HEK293 (cell line): ENCODE data around the gene TP73.
A peak's percentile ranks its signal among the peaks of the same experiment; 100 is the strongest.

Experiments used
- CTCF ChIA-PET: fragments of 350-600 bp; formaldehyde crosslinking; extraction: SDS; loops from one replicate; lab custom pipeline; 2021; ENCODE audit warnings: antibody characterized with exemption; lab: Yijun Ruan, JAX
- POLR2A ChIA-PET: fragments of 300-600 bp; formaldehyde crosslinking; extraction: SDS; loops from one replicate; lab custom pipeline; 2020; ENCODE audit warnings: antibody characterized with exemption, inconsistent platforms; lab: Yijun Ruan, JAX
- H3K27ac ChIP-seq: fragments of 200-500 bp; sonication (Bioruptor generic); 2 replicates; pipeline ENCODE4 v1.5.1; 2014; ENCODE audit warnings: low read depth, low read length, control low read depth, inconsistent platforms; ENCODE audit errors: extremely low read depth
- H3K36me3 ChIP-seq, 2 experiments: fragments of 200-500 bp in 1 of 2; sonication (Bioruptor generic) in 1 of 2; 1 replicate in 1 of 2; 2 replicates in 1 of 2; pipeline ENCODE4 v1.5.1; 2014 to 2017; ENCODE audit warnings: inconsistent platforms in 2 of 2, low read length in 2 of 2; ENCODE audit not compliant: control insufficient read depth in 2 of 2, insufficient read depth in 1 of 2
- H3K4me1 ChIP-seq: fragments of 200-500 bp; sonication (Bioruptor generic); 2 replicates; pipeline ENCODE4 v1.5.1; 2014; ENCODE audit warnings: mild to moderate bottlenecking, low read length, inconsistent platforms; ENCODE audit not compliant: control insufficient read depth, insufficient read depth
- H3K4me3 ChIP-seq: 2 replicates; pipeline ENCODE4 v1.5.1; 2011; ENCODE audit warnings: low read depth, mild to moderate bottlenecking, control low read depth, low read length, moderate library complexity
- H3K9me3 ChIP-seq: fragments of 200-500 bp; sonication (Bioruptor generic); 2 replicates; pipeline ENCODE4 v1.5.1; 2014; ENCODE audit warnings: low read depth, low read length, inconsistent platforms; ENCODE audit not compliant: control insufficient read depth, insufficient read depth
- GLI4 ChIP-seq: fragments of 450-650 bp; formaldehyde crosslinking; IDR thresholded peaks from 2 replicates; pipeline ENCODE4 v1.5.1; 2016; ENCODE audit warnings: missing biosample characterization, missing genetic modification characterization
- GLIS1 ChIP-seq: fragments of 450-650 bp; formaldehyde crosslinking; IDR thresholded peaks from 2 replicates; pipeline ENCODE4 v1.5.1; 2016; ENCODE audit warnings: missing biosample characterization, missing genetic modification characterization
- GLIS2 ChIP-seq: fragments of 450-650 bp; formaldehyde crosslinking; IDR thresholded peaks from 2 replicates; pipeline ENCODE4 v1.5.1; 2016; ENCODE audit warnings: missing biosample characterization, missing genetic modification characterization
- HIC1 ChIP-seq: fragments of 450-650 bp; formaldehyde crosslinking; IDR thresholded peaks from 2 replicates; pipeline ENCODE4 v1.5.1; 2016; ENCODE audit warnings: missing biosample characterization, missing genetic modification characterization
- KLF1 ChIP-seq: fragments of 450-650 bp; formaldehyde crosslinking; IDR thresholded peaks from 2 replicates; pipeline ENCODE4 v1.5.1; 2016; ENCODE audit warnings: missing biosample characterization, missing genetic modification characterization
- MEIS1 ChIP-seq: sonication (generic); formaldehyde crosslinking; IDR thresholded peaks from 2 replicates; pipeline ENCODE4 v1.8.1; 2022; ENCODE audit warnings: missing genetic modification reagents, mild to moderate bottlenecking, borderline replicate concordance
- MYNN ChIP-seq: fragments of 450-650 bp; formaldehyde crosslinking; IDR thresholded peaks from 2 replicates; pipeline ENCODE4 v1.5.1; 2016; ENCODE audit warnings: missing biosample characterization, missing genetic modification characterization, borderline replicate concordance
- SCRT2 ChIP-seq: fragments of 450-650 bp; formaldehyde crosslinking; IDR thresholded peaks from 2 replicates; pipeline ENCODE4 v1.5.1; 2016; ENCODE audit warnings: missing biosample characterization, missing genetic modification characterization
- SP3 ChIP-seq: fragments of 450-650 bp; formaldehyde crosslinking; IDR thresholded peaks from 2 replicates; pipeline ENCODE4 v1.5.1; 2016; ENCODE audit warnings: missing biosample characterization, missing genetic modification characterization
- ZBTB20 ChIP-seq: fragments of 450-650 bp; formaldehyde crosslinking; IDR thresholded peaks from 2 replicates; pipeline ENCODE4 v1.5.1; 2016; ENCODE audit warnings: missing biosample characterization, missing genetic modification characterization
- ZIC2 ChIP-seq: fragments of 450-650 bp; formaldehyde crosslinking; IDR thresholded peaks from 2 replicates; pipeline ENCODE4 v1.5.1; 2016; ENCODE audit warnings: missing biosample characterization, missing genetic modification characterization
- ZNF10 ChIP-seq: fragments of 450-650 bp; formaldehyde crosslinking; IDR thresholded peaks from 2 replicates; pipeline ENCODE4 v1.5.1; 2017; ENCODE audit warnings: missing biosample characterization, missing genetic modification characterization
- ZNF148 ChIP-seq: fragments of 450-650 bp; formaldehyde crosslinking; IDR thresholded peaks from 2 replicates; pipeline ENCODE4 v1.5.0; 2017; ENCODE audit warnings: missing biosample characterization, missing genetic modification characterization, borderline replicate concordance
- ZNF16 ChIP-seq: fragments of 450-650 bp; formaldehyde crosslinking; IDR thresholded peaks from 2 replicates; pipeline ENCODE4 v1.5.1; 2016; ENCODE audit warnings: low read depth, missing biosample characterization, missing genetic modification characterization
- ZNF221 ChIP-seq: fragments of 450-650 bp; formaldehyde crosslinking; IDR thresholded peaks from 2 replicates; pipeline ENCODE4 v1.5.1; 2017; ENCODE audit warnings: missing biosample characterization, missing genetic modification characterization, borderline replicate concordance
- ZNF223 ChIP-seq: fragments of 450-650 bp; formaldehyde crosslinking; IDR thresholded peaks from 2 replicates; pipeline ENCODE4 v1.5.1; 2016; ENCODE audit warnings: missing biosample characterization, missing genetic modification characterization
- ZNF280C ChIP-seq: fragments of 450-650 bp; formaldehyde crosslinking; IDR thresholded peaks from 2 replicates; pipeline ENCODE4 v1.5.1; 2016; ENCODE audit warnings: missing biosample characterization, missing genetic modification characterization
- ZNF510 ChIP-seq: fragments of 450-650 bp; formaldehyde crosslinking; IDR thresholded peaks from 2 replicates; pipeline ENCODE4 v1.5.1; 2018; ENCODE audit warnings: mild to moderate bottlenecking, missing genetic modification characterization, missing biosample characterization; ENCODE audit not compliant: insufficient replicate concordance
- ZNF580 ChIP-seq: fragments of 450-650 bp; formaldehyde crosslinking; IDR thresholded peaks from 2 replicates; pipeline ENCODE4 v1.5.1; 2016; ENCODE audit warnings: missing biosample characterization, missing genetic modification characterization
- ZNF677 ChIP-seq: fragments of 450-650 bp; IDR thresholded peaks from 2 replicates; pipeline ENCODE4 v1.5.0; 2018; ENCODE audit warnings: missing biosample characterization, mild to moderate bottlenecking, missing genetic modification characterization, moderate library complexity
- ZNF777 ChIP-seq: fragments of 450-650 bp; formaldehyde crosslinking; IDR thresholded peaks from 2 replicates; pipeline ENCODE4 v1.5.1; 2017; ENCODE audit warnings: missing biosample characterization, missing genetic modification characterization, borderline replicate concordance

Gene TP73

GRCh38 chr1:3662080-3662671, 9.9 kb downstream of the TP73 start:
- CTCF ChIA-PET, result no interaction called here
- no peaks in the 10 kb centered on the region for H3K9me3 ChIP-seq
- H3K36me3 ChIP-seq, result no peaks in the 10 kb centered on the region
- no peak overlapping the region for H3K27ac ChIP-seq
- no peak overlapping the region for H3K4me3 ChIP-seq
- TF ChIP-seq ZNF677, result no peak
- TF ChIP-seq GLI4, result no peak
- 0 out of 2 replicates have a peak, but pooled peaks have one; percentile 9 for TF ChIP-seq GLIS1 (tag by site-specific recombination)
- TF ChIP-seq ZIC2 (tag by site-specific recombination), result peak; percentile 83
- no peak for TF ChIP-seq ZBTB20 (tag by site-specific recombination)
- peaks cover 5% of the 10 kb centered on the region; the same call in 1 of the 2 replicates for H3K4me1 ChIP-seq
- POLR2A ChIA-PET, result interaction anchor here (0.6 kb wide), 1 partner anchor 193 kb away, joined by 3 read pairs; no protein-coding TSS in a partner anchor

- Histone ChIP-seq H3K27ac (no peak overlapping the region), H3K4me1 (peaks cover 7% of the 10 kb centered on the region), H3K9me3 (no peaks in the 10 kb centered on the region), H3K36me3 (no peaks in the 10 kb centered on the region), H3K4me3 (no peak overlapping the region)
- ChIA-PET CTCF (interaction anchor here (0.7 kb wide), 2 partner anchors 183 to 242 kb away, joined by 3 to 4 read pairs; no protein-coding TSS in a partner anchor), POLR2A (no interaction called here)
- TF ChIP-seq GLIS1 (tag by site-specific recombination), result 0 out of 2 replicates have a peak, but pooled peaks have one; percentile 20
- TF ChIP-seq ZIC2 (tag by site-specific recombination), result peak; percentile 35; the same call in 1 of the 2 replicates
- TF ChIP-seq ZNF280C (tag by site-specific recombination), result no peak
- no peak for TF ChIP-seq ZNF16
- no peak for TF ChIP-seq MEIS1 (CRISPR knock-in tag)
- peak; percentile 71 for TF ChIP-seq HIC1 (tag by site-specific recombination)
- TF ChIP-seq SP3 (tag by site-specific recombination), result no peak
- TF ChIP-seq ZNF148 (tag by site-specific recombination), result no peak
- TF ChIP-seq ZNF221 (tag by site-specific recombination), result no peak
- TF ChIP-seq GLIS2 (tag by site-specific recombination), result 0 out of 2 replicates have a peak, but pooled peaks have one; percentile 22
- no peak for TF ChIP-seq ZNF223 (tag by site-specific recombination)
- TF ChIP-seq ZNF777, result no peak
- peak; percentile 39; the same call in 1 of the 2 replicates for TF ChIP-seq SCRT2 (tag by site-specific recombination)
- TF ChIP-seq ZNF677, result no peak
- TF ChIP-seq KLF1 (tag by site-specific recombination), result peak; percentile 56
- no peak for TF ChIP-seq MYNN
- TF ChIP-seq ZNF580, result no peak
- TF ChIP-seq ZNF10 (tag by site-specific recombination), result no peak
- TF ChIP-seq ZNF510 (tag by site-specific recombination), result no peak
Measured at GRCh38 chr1:3663999-3664699, 11.8 kb downstream of the TP73 start.
